ENCODE results near the gene ASRGL1. TPM values are rescaled to one million over a fixed set of nuclear protein-coding genes. Genes with fewer than 3 reads are reported as not detected.

ASRGL1 gene
- total RNA-seq, 1 donor from 2014 or later, result 54.8 TPM

- DNase-seq (peak; percentile 30), ATAC-seq (no peak)
- intact Hi-C loops (cut with DNase I), result no loop called here
Observed at GRCh38 chr11:62388999-62389398, 51.8 kb downstream of the ASRGL1 start.

GRCh38 chr11:62390237-62390636, 53.0 kb downstream of the ASRGL1 start:
- Histone ChIP-seq H3K27me3 (no peaks in the 10 kb centered on the region), H3K9me3 (no peaks in the 10 kb centered on the region), H3K36me3 (peaks cover 4% of the 10 kb centered on the region), H3K27ac (no peak overlapping the region), H3K4me1 (peaks cover 8% of the 10 kb centered on the region), H3K4me3 (no peak overlapping the region)
- ATAC-seq (no peak), DNase-seq (peak; percentile 46)
- intact Hi-C loops (cut with DNase I), result no loop called here
- no peak for TF ChIP-seq CTCF (IDR thresholded peaks at IDR 0.05)

More at GRCh38 chr11:62388999-62389398, 51.8 kb downstream of the ASRGL1 start:
- H3K36me3 ChIP-seq, result peaks cover 4% of the 10 kb centered on the region
- H3K27ac ChIP-seq, result no peak overlapping the region
- no peaks in the 10 kb centered on the region for H3K27me3 ChIP-seq
- H3K4me3 ChIP-seq, result no peak overlapping the region
- H3K4me1 ChIP-seq, result no peaks in the 10 kb centered on the region
- H3K9me3 ChIP-seq, result no peaks in the 10 kb centered on the region
- no peak for TF ChIP-seq CTCF (IDR thresholded peaks at IDR 0.05)

- Histone ChIP-seq H3K9me3 (no peaks in the 10 kb centered on the region), H3K4me1 (peaks cover 13% of the 10 kb centered on the region), H3K27ac (no peak overlapping the region), H3K36me3 (peaks cover 4% of the 10 kb centered on the region), H3K27me3 (no peaks in the 10 kb centered on the region), H3K4me3 (no peak overlapping the region)
- DNase-seq, result no peak
- no peak for TF ChIP-seq CTCF (IDR thresholded peaks at IDR 0.05)
- ATAC-seq, result no peak
- intact Hi-C loops (cut with DNase I), result no loop called here
Observed at GRCh38 chr11:62390722-62391121, 53.5 kb downstream of the ASRGL1 start.

- ATAC-seq, result no peak
- intact Hi-C loops (cut with DNase I), result no loop called here
- peak; percentile 18 for DNase-seq
Observed at GRCh38 chr11:62391642-62392425, 54.6 kb downstream of the ASRGL1 start.

GRCh38 chr11:62392506-62392905, 55.3 kb downstream of the ASRGL1 start:
- Histone ChIP-seq H3K4me3 (no peak overlapping the region), H3K4me1 (peaks cover 17% of the 10 kb centered on the region), H3K27ac (no peak overlapping the region), H3K27me3 (no peaks in the 10 kb centered on the region), H3K9me3 (no peaks in the 10 kb centered on the region), H3K36me3 (peaks cover 4% of the 10 kb centered on the region)
- peak; percentile 18 for DNase-seq
- intact Hi-C loops (cut with DNase I), result no loop called here
- ATAC-seq, result no peak
- no peak for TF ChIP-seq CTCF (IDR thresholded peaks at IDR 0.05)

More at GRCh38 chr11:62391642-62392425, 54.6 kb downstream of the ASRGL1 start:
- Histone ChIP-seq H3K27me3 (no peaks in the 10 kb centered on the region), H3K4me3 (no peak overlapping the region), H3K4me1 (peaks cover 17% of the 10 kb centered on the region), H3K36me3 (peaks cover 4% of the 10 kb centered on the region), H3K27ac (no peak overlapping the region), H3K9me3 (no peaks in the 10 kb centered on the region)
- TF ChIP-seq CTCF (IDR thresholded peaks at IDR 0.05), result no peak

Data from upper lobe of right lung (tissue), 1 donor.